GM13977 (cell line): ENCODE results near the gene MED13L.

Experiments used
- DNase-seq: peaks from one replicate; pipeline ENCODE4 v3.0.0; 2012; ENCODE audit warnings: low spot score
- CTCF ChIP-seq: IDR thresholded peaks from 2 replicates; pipeline ENCODE4 v1.5.1; 2012; ENCODE audit warnings: mild to moderate bottlenecking, control low read depth; ENCODE audit not compliant: insufficient read depth; ENCODE audit errors: extremely low read depth, missing control alignments
- in situ Hi-C: fragments of 300-500 bp; cut with MboI; formaldehyde crosslinking; loops from one replicate; pipeline ENCODE4 v1.12.0; 2022; ENCODE audit warnings: low sequenced_read_pairs, low pct_unique_long_range_greater_than_20kb, mixed read lengths, inconsistent platforms; ENCODE audit not compliant: unreplicated experiment

MED13L gene

GRCh38 chr12:115944837-115945490 is 332.5 kb downstream of the MED13L start:
- TF ChIP-seq CTCF = no peak
- DNase-seq = no peak
- in situ Hi-C loops = no loop called here

GRCh38 chr12:115944392-115944742 is 333.1 kb downstream of the MED13L start:
- TF ChIP-seq CTCF = no peak
- in situ Hi-C loops = no loop called here
- DNase-seq = no peak

- no peak for DNase-seq
Observed at GRCh38 chr12:115943630-115944391, 333.7 kb downstream of the MED13L start.

GRCh38 chr12:115943310-115943629 is 334.2 kb downstream of the MED13L start:
- DNase-seq = no peak
- no peak for TF ChIP-seq CTCF
- in situ Hi-C loops = no loop called here

More at GRCh38 chr12:115943630-115944391, 333.7 kb downstream of the MED13L start:
- no peak for TF ChIP-seq CTCF
- in situ Hi-C loops = no loop called here

- in situ Hi-C loops = no loop called here
- no peak for DNase-seq
- TF ChIP-seq CTCF = no peak
Observed at GRCh38 chr12:115942346-115942745, 335.1 kb downstream of the MED13L start.

- in situ Hi-C loops = no loop called here
- no peak for DNase-seq
- no peak for TF ChIP-seq CTCF
Observed at GRCh38 chr12:115941362-115941761, 336.1 kb downstream of the MED13L start.
